ENCODE results near the gene MAP2K6. TPM values are rescaled to one million over a fixed set of nuclear protein-coding genes. Genes with fewer than 3 reads are reported as not detected.

Gene MAP2K6
- total RNA-seq, 1 donor from 2014 or later, result 10.3 TPM

DNA sequence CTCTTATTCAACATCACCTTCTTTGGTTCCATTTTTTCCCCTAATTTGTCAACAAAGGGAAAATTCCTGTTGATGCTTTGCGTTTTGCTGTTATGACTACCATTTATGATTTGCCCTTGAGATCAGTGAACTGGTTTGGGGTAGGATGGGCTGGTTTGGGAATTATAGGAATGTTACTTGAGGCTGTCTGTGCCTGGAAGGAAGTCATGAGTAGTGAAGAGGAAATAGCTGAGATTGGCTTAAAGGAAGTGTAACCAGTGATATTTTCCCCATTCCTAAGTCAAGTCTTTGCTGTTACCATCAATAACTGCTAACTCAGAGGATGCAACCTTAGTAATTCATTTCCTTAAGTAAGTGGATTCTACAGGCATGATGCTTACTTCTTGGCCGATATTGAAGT, 179.2 kb downstream of the MAP2K6 start:
- Histone ChIP-seq H3K27me3 (no peaks in the 10 kb centered on the region), H3K9me3 (no peaks in the 10 kb centered on the region), H3K4me3 (no peak overlapping the region), H3K36me3 (no peaks in the 10 kb centered on the region), H3K27ac (no peak overlapping the region), H3K4me1 (no peaks in the 10 kb centered on the region)
- TF ChIP-seq, protein P1, sequence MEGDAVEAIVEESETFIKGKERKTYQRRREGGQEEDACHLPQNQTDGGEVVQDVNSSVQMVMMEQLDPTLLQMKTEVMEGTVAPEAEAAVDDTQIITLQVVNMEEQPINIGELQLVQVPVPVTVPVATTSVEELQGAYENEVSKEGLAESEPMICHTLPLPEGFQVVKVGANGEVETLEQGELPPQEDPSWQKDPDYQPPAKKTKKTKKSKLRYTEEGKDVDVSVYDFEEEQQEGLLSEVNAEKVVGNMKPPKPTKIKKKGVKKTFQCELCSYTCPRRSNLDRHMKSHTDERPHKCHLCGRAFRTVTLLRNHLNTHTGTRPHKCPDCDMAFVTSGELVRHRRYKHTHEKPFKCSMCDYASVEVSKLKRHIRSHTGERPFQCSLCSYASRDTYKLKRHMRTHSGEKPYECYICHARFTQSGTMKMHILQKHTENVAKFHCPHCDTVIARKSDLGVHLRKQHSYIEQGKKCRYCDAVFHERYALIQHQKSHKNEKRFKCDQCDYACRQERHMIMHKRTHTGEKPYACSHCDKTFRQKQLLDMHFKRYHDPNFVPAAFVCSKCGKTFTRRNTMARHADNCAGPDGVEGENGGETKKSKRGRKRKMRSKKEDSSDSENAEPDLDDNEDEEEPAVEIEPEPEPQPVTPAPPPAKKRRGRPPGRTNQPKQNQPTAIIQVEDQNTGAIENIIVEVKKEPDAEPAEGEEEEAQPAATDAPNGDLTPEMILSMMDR (IDR thresholded peaks at IDR 0.05), result no peak
- TF ChIP-seq POLR2AphosphoS5 (IDR thresholded peaks at IDR 0.05; ENCODE audit: insufficient read depth in 1 of 2, low read depth in 1 of 2) (no peak), POLR2A (IDR thresholded peaks at IDR 0.05) (no peak)
- no peak for DNase-seq (ENCODE audit: extremely low spot score in 2 of 2)
- intact Hi-C loops (cut with DNase I), result no loop called here

DNA sequence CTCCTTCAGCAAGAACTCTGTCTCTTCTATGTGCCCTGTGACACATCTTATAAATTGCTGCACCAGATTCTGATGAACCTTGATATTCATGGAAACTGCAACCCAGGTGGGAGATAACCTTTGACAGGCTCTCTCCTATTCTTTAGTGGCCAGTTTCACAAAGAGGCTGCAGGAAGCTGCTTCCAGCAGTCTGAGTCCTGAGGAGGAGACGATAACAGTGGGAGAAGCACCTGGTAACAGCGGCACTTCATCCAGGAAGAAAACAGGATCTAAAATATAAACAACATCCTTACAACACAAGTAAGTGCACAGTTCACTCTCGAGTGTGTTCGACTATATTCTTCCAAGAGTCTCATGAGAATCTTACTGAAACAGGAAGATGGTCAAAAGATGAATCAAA, 180.1 kb downstream of the MAP2K6 start:
- Histone ChIP-seq H3K4me1 (no peaks in the 10 kb centered on the region), H3K27ac (no peak overlapping the region), H3K27me3 (no peaks in the 10 kb centered on the region), H3K9me3 (no peaks in the 10 kb centered on the region), H3K36me3 (no peaks in the 10 kb centered on the region), H3K4me3 (no peak overlapping the region)
- TF ChIP-seq POLR2AphosphoS5 (IDR thresholded peaks at IDR 0.05; ENCODE audit: insufficient read depth in 1 of 2, low read depth in 1 of 2) (no peak), POLR2A (IDR thresholded peaks at IDR 0.05) (no peak)
- TF ChIP-seq, protein P1 (IDR thresholded peaks at IDR 0.05), result no peak
- intact Hi-C loops (cut with DNase I), result no loop called here
- DNase-seq (ENCODE audit: extremely low spot score in 2 of 2), result no peak

DNA sequence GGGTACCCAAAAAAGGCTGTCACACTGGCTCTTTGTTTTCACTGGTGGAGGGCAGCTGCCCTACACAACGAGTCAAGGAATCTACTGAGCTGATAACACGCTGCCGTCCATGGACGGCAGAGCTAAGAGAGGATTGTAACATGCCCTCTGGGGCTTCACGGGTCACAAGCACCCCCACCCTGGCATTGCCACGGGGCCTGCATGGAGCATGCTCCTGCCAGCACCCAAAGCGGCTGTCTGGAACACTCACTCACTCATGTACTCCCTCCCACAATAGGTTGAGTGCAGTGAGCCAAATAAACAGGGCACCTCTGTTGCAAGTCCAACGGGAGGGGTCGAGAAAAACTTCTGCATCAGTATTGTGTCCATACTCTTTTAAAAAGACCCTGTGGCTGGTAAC, 181.6 kb downstream of the MAP2K6 start:
- Histone ChIP-seq H3K4me3 (no peak overlapping the region), H3K9me3 (no peaks in the 10 kb centered on the region), H3K27ac (no peak overlapping the region), H3K36me3 (no peaks in the 10 kb centered on the region), H3K4me1 (no peaks in the 10 kb centered on the region), H3K27me3 (no peaks in the 10 kb centered on the region)
- DNase-seq (ENCODE audit: extremely low spot score in 2 of 2), result no peak
- intact Hi-C loops (cut with DNase I), result no loop called here
- TF ChIP-seq, protein P1 (IDR thresholded peaks at IDR 0.05), result no peak
- TF ChIP-seq POLR2AphosphoS5 (IDR thresholded peaks at IDR 0.05; ENCODE audit: insufficient read depth in 1 of 2, low read depth in 1 of 2) (no peak), POLR2A (IDR thresholded peaks at IDR 0.05) (no peak)

DNA sequence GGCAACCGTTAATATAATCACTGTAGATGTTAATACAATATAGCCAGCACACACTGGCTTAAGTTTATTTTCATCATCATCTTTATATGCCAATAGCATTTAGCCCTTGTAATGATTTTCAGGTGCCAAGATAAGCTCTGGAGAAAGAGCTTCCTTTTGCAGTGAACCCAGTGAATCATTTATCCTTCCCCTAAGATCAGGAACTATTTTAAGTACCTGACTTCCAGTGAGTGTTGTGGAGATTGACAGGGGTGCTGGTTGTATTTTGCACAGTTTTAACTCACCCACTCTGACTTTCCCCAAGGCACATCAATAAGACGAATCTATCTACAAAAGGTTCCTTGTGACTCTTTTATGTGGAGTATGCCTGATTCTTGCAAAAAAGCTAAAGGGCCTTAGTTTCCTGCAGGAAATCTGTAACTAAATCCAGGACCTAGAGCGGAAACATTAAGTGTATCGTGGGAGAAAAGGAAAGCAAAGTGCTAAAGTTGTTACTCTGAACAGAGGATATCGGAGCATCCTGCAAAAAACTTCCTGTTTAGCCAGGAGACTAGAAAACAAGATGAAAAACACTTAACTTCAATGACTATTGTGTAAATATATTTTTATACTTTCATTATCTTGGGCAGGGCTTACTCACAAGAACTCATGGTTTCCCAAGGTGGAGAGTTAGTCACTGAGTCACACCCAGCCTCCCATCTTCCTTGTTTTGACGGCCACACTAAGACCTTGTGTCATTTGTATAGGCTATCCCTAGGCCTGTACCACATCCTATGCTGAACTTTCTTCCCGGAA, 183.6 kb downstream of the MAP2K6 start:
- no peak for DNase-seq (ENCODE audit: extremely low spot score in 2 of 2)
- Histone ChIP-seq H3K4me3 (no peak overlapping the region), H3K27ac (no peak overlapping the region), H3K36me3 (no peaks in the 10 kb centered on the region), H3K27me3 (no peaks in the 10 kb centered on the region), H3K9me3 (no peaks in the 10 kb centered on the region), H3K4me1 (no peaks in the 10 kb centered on the region)
- TF ChIP-seq, protein P1 (IDR thresholded peaks at IDR 0.05), result no peak
- TF ChIP-seq POLR2A (IDR thresholded peaks at IDR 0.05), result no peak
- TF ChIP-seq POLR2AphosphoS5 (IDR thresholded peaks at IDR 0.05; ENCODE audit: insufficient read depth in 1 of 2, low read depth in 1 of 2), result no peak
- intact Hi-C loops (cut with DNase I), result no loop called here

DNA sequence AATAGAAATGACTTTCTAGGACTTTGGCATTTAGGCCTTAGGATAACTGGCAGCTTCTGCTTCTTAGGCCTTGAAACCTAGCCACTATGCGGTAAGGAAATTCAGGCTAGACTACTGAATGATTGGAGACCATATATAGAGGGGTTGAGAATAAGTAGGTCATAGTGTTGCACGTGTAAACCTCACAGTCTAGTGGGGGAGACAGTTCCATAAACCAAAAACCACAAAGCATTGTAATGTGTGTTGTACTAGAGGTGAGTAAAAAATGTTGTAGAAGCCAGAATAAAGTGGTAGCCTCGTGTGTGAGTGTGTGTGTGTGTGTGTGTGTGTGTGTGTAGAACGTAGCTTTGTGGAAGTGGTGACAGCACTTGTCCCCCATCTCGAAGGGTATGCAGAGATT, 188.5 kb downstream of the MAP2K6 start:
- intact Hi-C loops (cut with DNase I), result loop anchor here (10.0 kb wide), 1 partner anchor 542 kb away; no protein-coding TSS in a partner anchor
- no peak for DNase-seq (ENCODE audit: extremely low spot score in 2 of 2)
- Histone ChIP-seq H3K9me3 (no peaks in the 10 kb centered on the region), H3K27me3 (no peaks in the 10 kb centered on the region), H3K27ac (no peak overlapping the region), H3K4me3 (no peak overlapping the region), H3K4me1 (peaks cover 16% of the 10 kb centered on the region), H3K36me3 (no peaks in the 10 kb centered on the region)
- TF ChIP-seq, protein P1 (IDR thresholded peaks at IDR 0.05), result no peak
- TF ChIP-seq POLR2AphosphoS5 (IDR thresholded peaks at IDR 0.05; ENCODE audit: insufficient read depth in 1 of 2, low read depth in 1 of 2) (no peak), POLR2A (IDR thresholded peaks at IDR 0.05) (no peak)
